Spleen (tissue), 11 donors: ENCODE results near the gene SLC12A9. TPM values are rescaled to one million over a fixed set of nuclear protein-coding genes. Genes with fewer than 3 reads are reported as not detected.

ENCODE experiments used
- DNase-seq: peaks from one replicate; pipeline ENCODE4 v3.0.0-alpha.2; 2020
- H3K27ac ChIP-seq, 8 donors: fragments of 200-600 bp; sonication (generic) in 7 of 8; 1 replicate in 4 of 8; 2 replicates in 4 of 8; pipeline versions ENCODE4 v1.5.0 to v1.8.0; 2016 to 2021; ENCODE audit warnings: inconsistent platforms in 4 of 8, mild to moderate bottlenecking in 4 of 8, moderate library complexity in 1 of 8
- H3K27me3 ChIP-seq, 7 donors: fragments of 200-600 bp; sonication (generic) in 6 of 7; replicated peaks in 1 of 7; 1 replicate in 4 of 7; 2 replicates in 3 of 7; pipeline versions ENCODE4 v1.5.0 to v1.8.0; 2016 to 2021; ENCODE audit warnings: inconsistent platforms in 3 of 7, mild to moderate bottlenecking in 1 of 7
- H3K36me3 ChIP-seq, 6 donors: fragments of 200-600 bp; sonication (generic) in 5 of 6; 1 replicate in 4 of 6; 2 replicates in 2 of 6; pipeline versions ENCODE4 v1.5.0 to v1.8.0; 2016 to 2021; ENCODE audit warnings: inconsistent platforms in 2 of 6
- H3K4me1 ChIP-seq, 6 donors: fragments of 200-600 bp; sonication (generic) in 5 of 6; 1 replicate in 3 of 6; 2 replicates in 3 of 6; pipeline versions ENCODE4 v1.5.0 to v1.8.0; 2016 to 2021; ENCODE audit warnings: inconsistent platforms in 3 of 6
- H3K4me3 ChIP-seq, 8 donors: fragments of 200-600 bp; sonication (generic) in 7 of 8; 1 replicate in 4 of 8; 2 replicates in 4 of 8; pipeline versions ENCODE4 v1.5.0 to v1.8.0; 2016 to 2021; ENCODE audit warnings: inconsistent platforms in 4 of 8, mild to moderate bottlenecking in 4 of 8, moderate library complexity in 2 of 8
- H3K9me3 ChIP-seq, 8 donors: fragments of 200-600 bp; sonication (generic) in 7 of 8; 1 replicate in 4 of 8; 2 replicates in 4 of 8; pipeline versions ENCODE4 v1.5.0 to v1.8.0; 2016 to 2021; ENCODE audit warnings: inconsistent platforms in 4 of 8
- POLR2A ChIP-seq, 3 donors: fragments of 450-650 bp; IDR thresholded peaks; one replicate each; pipeline ENCODE4 v1.5.1; 2017; ENCODE audit warnings: antibody characterized with exemption in 3 of 3, mild to moderate bottlenecking in 1 of 3
- POLR2AphosphoS5 ChIP-seq, 3 donors: sonication (generic); formaldehyde crosslinking; IDR thresholded peaks; one replicate each; pipeline ENCODE4 v1.5.1; 2017; ENCODE audit warnings: antibody characterized with exemption in 3 of 3
- WGBS, 5 donors: extraction: QIAGEN DNeasy Blood & Tissue Kit in 3 of 5; methylation state at CpG; one replicate each; pipeline versions ENCODE4 v1.1.5 to v1.1.7; 2013 to 2018; 5-methylcytosine and 5-hydroxymethylcytosine counted together
- intact Hi-C: fragments of 100-400 bp; cut with DNase I; formaldehyde crosslinking; loops from one replicate; pipeline ENCODE4 v1.15.0; 2023; ENCODE audit warnings: low total_unique reads
- microRNA-seq, 3 donors: library from miRNA; unstranded; fragments of <30 nt; microRNA quantifications; one replicate each; pipeline versions ENCODE4 to v1.1.0, GENCODE V29; 2019 to 2020
- polyA plus RNA-seq, 3 donors: library from polyadenylated mRNA; stranded (reverse); fragments of 200-250 nt; gene quantifications; one replicate each; pipeline ENCODE4 v1.2.1, GENCODE V29; 2013
- small RNA-seq, 4 donors: library from RNA; depleted of rRNA; stranded (forward); fragments of <200 nt; gene quantifications; one replicate each; pipeline ENCODE3, GENCODE V24; 2016
- total RNA-seq, 7 donors: library from RNA; depleted of rRNA in 3 of 7; stranded (reverse); fragments of >200 nt in 3 of 7; fragmentation: NEBNext Ultra II Directional in 4 of 7; extraction: Animal tissue kit (Norgen Biotek cat#: 25700) in 4 of 7; gene quantifications; one replicate each; pipeline versions ENCODE4 v1.1.0 to v1.2.1, GENCODE V29; 2016 to 2021
- TF ChIP-seq, protein P1 (sequence below), 11 experiments: fragments of 200-600 bp in 7 of 11; fragments of 450-650 bp in 4 of 11; sonication (generic) in 4 of 11; IDR thresholded peaks in 8 of 11; conservative IDR thresholded peaks in 3 of 11; 1 replicate in 7 of 11; 2 replicates in 4 of 11; pipeline versions ENCODE4 v1.4.0 to v1.8.0; 2016 to 2021; ENCODE audit warnings: antibody characterized with exemption in 11 of 11, inconsistent platforms in 4 of 11, mild to moderate bottlenecking in 1 of 11
- donor health status: healthy with polysubstance abuse.
- donor health status: DM: no; HTN: no; CAD: no; lungs with moderate emphysema.
- donor health status: DM: no; HTN: no; CAD: no.
- donor health status: Bipolar disorder and iron deficiency.
- donor health status: healthy.
- donor health status: DM: no; HTN: no; CAD: no.
- donor health status: DM: yes; HTN: yes; CAD: no.

Gene SLC12A9
- total and polyA plus RNA-seq, 10 donors, result 17.0 to 109 (median 51.3) TPM

DNA sequence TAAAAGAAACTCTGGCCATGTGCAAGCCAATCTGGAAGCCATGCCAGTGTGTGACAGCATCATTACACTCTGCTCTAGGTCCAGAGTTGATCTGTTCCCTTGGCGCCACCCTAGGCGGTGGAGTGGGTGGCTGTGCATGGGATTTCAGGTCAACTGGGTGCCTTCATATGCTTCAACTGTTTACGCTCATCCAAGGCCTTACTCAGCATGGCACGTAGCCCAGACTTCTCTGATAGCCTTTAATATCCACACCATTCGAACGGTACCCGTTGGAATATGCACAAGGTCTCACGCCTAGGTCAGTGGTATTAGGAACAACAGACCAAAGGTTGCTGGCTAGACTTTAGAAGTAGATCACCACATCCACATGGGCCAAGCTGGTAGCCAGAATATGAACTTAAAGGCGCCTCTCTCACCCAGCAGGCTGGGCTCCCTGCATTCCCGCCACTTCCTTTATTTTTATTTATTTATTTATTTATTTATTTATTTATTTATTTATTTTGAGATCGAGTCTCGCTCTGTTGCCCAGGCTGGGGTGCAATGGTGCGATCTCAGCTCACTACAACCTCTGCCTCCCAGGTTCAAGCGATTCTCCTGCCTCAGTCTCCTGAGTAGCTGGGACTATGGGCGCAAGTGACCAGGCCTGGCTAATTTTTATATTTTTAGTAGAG, 61.8 kb downstream of the SLC12A9 start:
- DNase-seq, result peak; percentile 31
- no peaks in the 10 kb centered on the region for H3K9me3 ChIP-seq
- intact Hi-C loops, result no loop called here
- peaks cover 0 to 5% (median 0%) of the 10 kb centered on the region in 6 donors for H3K4me1 ChIP-seq
- TF ChIP-seq, protein P1, sequence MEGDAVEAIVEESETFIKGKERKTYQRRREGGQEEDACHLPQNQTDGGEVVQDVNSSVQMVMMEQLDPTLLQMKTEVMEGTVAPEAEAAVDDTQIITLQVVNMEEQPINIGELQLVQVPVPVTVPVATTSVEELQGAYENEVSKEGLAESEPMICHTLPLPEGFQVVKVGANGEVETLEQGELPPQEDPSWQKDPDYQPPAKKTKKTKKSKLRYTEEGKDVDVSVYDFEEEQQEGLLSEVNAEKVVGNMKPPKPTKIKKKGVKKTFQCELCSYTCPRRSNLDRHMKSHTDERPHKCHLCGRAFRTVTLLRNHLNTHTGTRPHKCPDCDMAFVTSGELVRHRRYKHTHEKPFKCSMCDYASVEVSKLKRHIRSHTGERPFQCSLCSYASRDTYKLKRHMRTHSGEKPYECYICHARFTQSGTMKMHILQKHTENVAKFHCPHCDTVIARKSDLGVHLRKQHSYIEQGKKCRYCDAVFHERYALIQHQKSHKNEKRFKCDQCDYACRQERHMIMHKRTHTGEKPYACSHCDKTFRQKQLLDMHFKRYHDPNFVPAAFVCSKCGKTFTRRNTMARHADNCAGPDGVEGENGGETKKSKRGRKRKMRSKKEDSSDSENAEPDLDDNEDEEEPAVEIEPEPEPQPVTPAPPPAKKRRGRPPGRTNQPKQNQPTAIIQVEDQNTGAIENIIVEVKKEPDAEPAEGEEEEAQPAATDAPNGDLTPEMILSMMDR (IDR thresholded peaks at IDR 0.05 in 8 of 11, conservative IDR thresholded peaks at IDR 0.05 in 3 of 11), result no peak
- TF ChIP-seq POLR2A (IDR thresholded peaks at IDR 0.05) (no peak), POLR2AphosphoS5 (IDR thresholded peaks at IDR 0.05) (no peak)
- H3K27me3 ChIP-seq, result peaks cover 0 to 21% (median 0%) of the 10 kb centered on the region in 7 donors
- no peaks in the 10 kb centered on the region for H3K36me3 ChIP-seq
- H3K4me3 ChIP-seq, result no peak overlapping the region
- 88 to 93% (median 90%) methylated on average over 15 of the region's 15 CpGs for WGBS, 5 donors
- no peak overlapping the region for H3K27ac ChIP-seq

DNA sequence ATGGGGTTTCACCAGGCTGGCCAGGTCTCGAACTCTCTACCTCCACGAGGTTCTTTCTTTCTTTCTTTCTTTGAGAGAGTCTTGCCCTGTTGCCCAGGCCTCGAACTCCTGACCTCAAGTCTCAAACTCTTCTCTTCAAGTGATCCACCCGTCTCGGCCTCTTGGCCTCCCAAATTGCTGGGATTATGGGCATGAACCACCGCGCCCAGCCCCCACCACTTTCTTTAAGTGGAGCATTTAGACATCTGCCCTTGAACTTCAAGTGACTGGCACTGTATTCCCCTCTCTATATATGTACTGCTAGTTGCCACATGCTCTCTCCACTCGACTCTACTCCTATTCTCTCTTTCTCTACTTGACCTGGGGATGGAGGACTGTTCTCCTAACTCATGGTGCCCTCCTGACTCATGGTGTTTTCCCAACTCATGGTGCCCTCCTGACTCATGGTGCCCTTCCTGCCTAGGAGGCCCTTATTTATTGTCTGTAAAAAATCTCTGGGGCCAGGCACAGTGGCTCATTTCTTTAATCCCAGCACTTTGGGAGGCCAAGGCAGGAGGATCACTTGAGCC, 62.5 kb downstream of the SLC12A9 start:
- intact Hi-C loops, result no loop called here
- 76 to 84% (median 82%) methylated on average over 8 of the region's 8 CpGs for WGBS, 5 donors

More for the DNA sequence above, 62.5 kb downstream of the SLC12A9 start:
- Histone ChIP-seq H3K27ac (no peak overlapping the region), H3K36me3 (no peaks in the 10 kb centered on the region), H3K27me3 (peaks cover 0 to 22% (median 0%) of the 10 kb centered on the region in 7 donors), H3K9me3 (no peaks in the 10 kb centered on the region), H3K4me3 (no peak overlapping the region), H3K4me1 (peaks cover 0 to 5% (median 0%) of the 10 kb centered on the region in 6 donors)
- TF ChIP-seq POLR2AphosphoS5 (IDR thresholded peaks at IDR 0.05) (no peak), POLR2A (IDR thresholded peaks at IDR 0.05) (no peak)
- TF ChIP-seq, protein P1 (IDR thresholded peaks at IDR 0.05 in 8 of 11, conservative IDR thresholded peaks at IDR 0.05 in 3 of 11), result no peak
- DNase-seq, result peak; percentile 27

Small RNAs within 50 kb of the gene (microRNA-seq; reads per million reads assigned to microRNA genes)
- 0 reads per million in 3 donors for gene MIR6875

Small RNAs within 50 kb of the gene (small RNA-seq; reads per million reads assigned to genes)
- gene RN7SL549P, result 0 reads per million in 4 donors
- 0 reads per million in 4 donors for gene RN7SL750P

Other genes with a start within 250 kb of the SLC12A9 start
- gene MOSPD3, start 240.2 kb upstream of the SLC12A9 start, total RNA-seq, result 10 to 100 TPM; 13.4 to 20.4 (median 16.0) TPM
- gene MOSPD3, start 240.2 kb upstream of the SLC12A9 start, polyA plus RNA-seq, result 10 to 100 TPM; 11.2 to 16.8 (median 13.9) TPM
- gene TFR2, start 211.2 kb upstream of the SLC12A9 start, total RNA-seq, result 1 to 10 TPM; 1.9 to 6.6 (median 2.4) TPM
- 1 to 10 TPM; 1.7 to 1.9 (median 1.8) TPM for gene TFR2, start 211.2 kb upstream of the SLC12A9 start, polyA plus RNA-seq
- not detected for gene ACTL6B, start 196.3 kb upstream of the SLC12A9 start, total RNA-seq
- gene ACTL6B, start 196.3 kb upstream of the SLC12A9 start, polyA plus RNA-seq, result not detected
- 100 to 1,000 TPM; 207 to 342 (median 270) TPM for gene GNB2, start 179.0 kb upstream of the SLC12A9 start, total RNA-seq
- gene GNB2, start 179.0 kb upstream of the SLC12A9 start, polyA plus RNA-seq, result 100 to 1,000 TPM; 104 to 195 (median 121) TPM
- 100 to 1,000 TPM in 1 of 7 donors, 10 to 100 TPM in 6; 35.3 to 102 (median 71.5) TPM for gene GIGYF1, start 158.5 kb upstream of the SLC12A9 start, total RNA-seq
- gene GIGYF1, start 158.5 kb upstream of the SLC12A9 start, polyA plus RNA-seq, result 10 to 100 TPM; 15.4 to 56.2 (median 36.0) TPM
- 10 to 100 TPM; 14.9 to 22.8 (median 17.2) TPM for gene POP7, start 146.6 kb upstream of the SLC12A9 start, total RNA-seq
- gene POP7, start 146.6 kb upstream of the SLC12A9 start, polyA plus RNA-seq, result 10 to 100 TPM; 30.6 to 39.1 (median 38.2) TPM
- gene EPO, start 132.2 kb upstream of the SLC12A9 start, total RNA-seq, result under 1 TPM in 1 of 7 donors, not detected in 6; 0.42 TPM
- gene EPO, start 132.2 kb upstream of the SLC12A9 start, polyA plus RNA-seq, result under 1 TPM; 0.06 to 0.26 (median 0.13) TPM
- gene ZAN, start 119.1 kb upstream of the SLC12A9 start, total RNA-seq, result not detected
- under 1 TPM in 1 of 3 donors, not detected in 2; under 0.01 TPM for gene ZAN, start 119.1 kb upstream of the SLC12A9 start, polyA plus RNA-seq
- 100 to 1,000 TPM in 5 of 7 donors, 10 to 100 TPM in 2; 82.9 to 157 (median 109) TPM for gene EPHB4, start 25.2 kb upstream of the SLC12A9 start, total RNA-seq
- 10 to 100 TPM; 14.8 to 34.7 (median 21.4) TPM for gene EPHB4, start 25.2 kb upstream of the SLC12A9 start, polyA plus RNA-seq
- gene TRIP6, start 14.7 kb downstream of the SLC12A9 start, total RNA-seq, result 10 to 100 TPM; 17.6 to 30.2 (median 22.2) TPM
- gene TRIP6, start 14.7 kb downstream of the SLC12A9 start, polyA plus RNA-seq, result 10 to 100 TPM; 12.4 to 22.4 (median 14.8) TPM
- gene SRRT, start 22.4 kb downstream of the SLC12A9 start, total RNA-seq, result 100 to 1,000 TPM in 4 of 7 donors, 10 to 100 TPM in 3; 67.0 to 160 (median 132) TPM
- gene SRRT, start 22.4 kb downstream of the SLC12A9 start, polyA plus RNA-seq, result 100 to 1,000 TPM in 1 of 3 donors, 10 to 100 TPM in 2; 54.7 to 104 (median 92.6) TPM
- gene UFSP1, start 37.0 kb downstream of the SLC12A9 start, total RNA-seq, result 1 to 10 TPM; 1.3 to 5.6 (median 2.8) TPM
- gene UFSP1, start 37.0 kb downstream of the SLC12A9 start, polyA plus RNA-seq, result 1 to 10 TPM; 4.2 to 6.9 (median 5.1) TPM
- 10 to 100 TPM in 1 of 7 donors, 1 to 10 TPM in 6; 2.1 to 10.8 (median 4.4) TPM for gene ACHE, start 43.2 kb downstream of the SLC12A9 start, total RNA-seq
- gene ACHE, start 43.2 kb downstream of the SLC12A9 start, polyA plus RNA-seq, result 1 to 10 TPM; 2.0 to 3.7 (median 3.1) TPM
- gene MUC3A, start 96.8 kb downstream of the SLC12A9 start, total RNA-seq, result under 1 TPM; 0.07 to 0.73 (median 0.30) TPM
- gene MUC3A, start 96.8 kb downstream of the SLC12A9 start, polyA plus RNA-seq, result under 1 TPM; 0.17 to 0.29 (median 0.27) TPM
- gene MUC12, start 116.9 kb downstream of the SLC12A9 start, total RNA-seq, result under 1 TPM in 5 of 7 donors, not detected in 2; 0.07 to 0.89 (median 0.57) TPM
- gene MUC12, start 116.9 kb downstream of the SLC12A9 start, polyA plus RNA-seq, result 1 to 10 TPM in 2 of 3 donors, under 1 TPM in 1; 0.90 to 1.7 (median 1.3) TPM
- gene MUC17, start 167.4 kb downstream of the SLC12A9 start, total RNA-seq, result not detected
- gene MUC17, start 167.4 kb downstream of the SLC12A9 start, polyA plus RNA-seq, result not detected
- 10 to 100 TPM; 34.9 to 82.2 (median 52.2) TPM for gene TRIM56, start 232.8 kb downstream of the SLC12A9 start, total RNA-seq
- gene TRIM56, start 232.8 kb downstream of the SLC12A9 start, polyA plus RNA-seq, result 10 to 100 TPM in 1 of 3 donors, 1 to 10 TPM in 2; 5.0 to 16.0 (median 6.3) TPM